ENCODE results near the gene MAPK4.
"Not testable (repeated sequence)": the region's sequence is repeated elsewhere in the genome, so short reads cannot be mapped to it uniquely, and the experiment has no call there.

Gene MAPK4

DNA sequence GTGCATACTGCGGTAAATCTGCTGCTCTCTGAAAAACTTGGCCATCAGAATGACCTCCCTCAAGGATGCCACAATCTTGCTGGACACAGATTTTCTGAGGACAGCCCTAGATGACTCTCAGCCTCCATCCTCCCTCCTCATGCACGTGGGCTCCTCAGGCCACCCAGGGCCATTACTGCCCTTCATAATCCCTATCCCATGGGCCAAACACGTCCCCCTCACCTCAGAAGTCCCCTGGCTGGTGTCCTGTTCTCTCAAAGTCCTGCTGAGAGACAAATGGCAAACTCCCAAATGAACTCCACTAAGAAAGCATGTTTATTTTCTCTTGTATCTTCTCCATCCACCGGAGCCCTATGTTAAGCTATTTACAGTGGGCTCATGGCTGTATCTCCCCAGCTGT is 134.3 kb downstream of the MAPK4 start:
- no peak for DNase-seq

DNA sequence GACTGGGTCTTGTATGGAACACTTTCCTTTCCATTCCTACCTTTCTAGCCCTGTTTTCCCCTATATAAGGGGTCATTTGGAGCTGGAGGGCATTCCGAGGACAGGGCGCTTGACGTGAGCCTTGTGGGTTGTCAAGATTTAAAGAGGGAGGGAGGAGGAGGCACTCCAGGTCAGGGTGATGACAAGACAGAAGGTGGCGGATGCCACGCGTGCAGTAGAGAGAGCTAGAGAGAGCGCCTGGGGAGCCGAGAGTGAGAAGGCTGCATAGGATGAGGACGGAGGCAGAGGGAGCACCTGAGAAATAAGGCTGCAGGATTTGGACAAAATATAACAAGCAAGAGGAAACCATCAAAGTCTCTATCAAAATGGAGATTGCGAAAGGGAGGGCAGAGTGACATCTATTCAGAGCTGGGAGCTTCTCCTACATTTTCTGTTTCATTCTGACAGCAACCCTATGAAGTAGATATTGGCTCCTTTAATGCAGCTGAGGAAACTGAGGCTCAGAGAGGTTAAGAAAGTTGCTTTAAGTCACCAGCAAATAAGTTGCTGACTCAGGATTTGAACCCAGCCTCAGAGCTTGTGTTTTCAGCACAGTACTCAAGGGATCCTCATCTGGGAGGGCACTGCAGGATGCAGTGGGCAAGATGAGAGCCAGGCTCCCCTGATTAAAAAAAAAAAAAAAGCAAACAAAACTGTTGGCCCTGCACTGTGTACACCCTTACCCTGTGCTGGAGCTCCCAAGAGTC is 135.7 kb downstream of the MAPK4 start:
- no peak for DNase-seq

DNA sequence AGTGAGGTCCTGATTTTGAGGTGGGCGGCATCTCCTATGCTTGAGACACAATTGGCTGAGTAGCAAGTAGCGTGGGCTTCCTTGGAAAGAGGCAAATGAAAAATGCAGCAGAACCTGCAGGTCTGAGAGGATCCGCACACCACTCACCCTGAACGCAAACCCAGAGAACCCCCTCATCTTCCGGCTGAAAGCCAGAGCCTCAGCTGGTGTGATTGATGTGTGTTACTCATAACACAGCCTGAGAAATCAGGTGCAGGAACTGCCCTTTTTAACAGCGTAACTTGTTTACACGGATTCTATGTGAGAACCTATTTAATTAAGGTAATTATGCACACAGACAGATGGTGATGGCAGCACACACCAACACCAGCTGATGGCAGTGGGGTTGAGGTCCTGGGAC is 136.5 kb downstream of the MAPK4 start:
- no peak for DNase-seq

DNA sequence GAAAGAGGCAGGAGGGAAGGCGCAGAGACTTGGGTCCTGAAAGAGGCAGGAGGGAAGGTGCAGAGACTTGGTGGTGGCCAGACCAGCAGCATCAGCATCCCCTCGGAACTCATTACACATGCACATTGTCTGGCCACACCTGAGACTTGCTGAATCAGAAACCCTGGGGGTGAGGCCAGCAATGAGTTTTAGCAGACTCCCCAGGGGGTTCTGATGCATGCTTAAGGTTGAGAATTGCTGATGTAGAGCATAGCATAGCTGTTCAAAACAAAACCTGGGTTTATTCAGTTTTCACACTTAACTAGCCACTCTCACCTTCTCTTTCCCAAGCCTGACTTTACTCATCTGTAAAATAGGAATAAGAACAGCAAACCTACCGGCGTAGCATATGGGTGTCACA is 137.0 kb downstream of the MAPK4 start:
- DNase-seq = no peak

DNA sequence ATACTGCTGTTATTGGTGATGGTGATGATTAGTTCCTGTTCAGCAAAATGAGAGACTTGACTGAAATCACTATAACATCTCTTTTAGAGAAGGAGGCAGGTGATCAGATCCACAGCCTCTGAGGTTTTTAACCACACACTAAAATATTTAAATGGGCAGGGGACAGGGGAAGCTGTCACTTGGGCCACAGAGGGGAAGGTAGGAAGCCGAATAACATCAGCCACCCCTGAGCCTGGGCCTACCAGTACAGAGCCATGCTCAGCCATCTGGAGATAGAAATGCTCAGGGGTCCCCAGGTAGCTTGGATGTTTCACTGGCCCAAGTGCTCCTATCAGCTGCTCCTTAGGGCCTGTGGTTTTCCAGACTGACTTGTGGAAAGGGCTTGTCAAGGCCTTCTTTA is 137.6 kb downstream of the MAPK4 start:
- no peak for DNase-seq

DNA sequence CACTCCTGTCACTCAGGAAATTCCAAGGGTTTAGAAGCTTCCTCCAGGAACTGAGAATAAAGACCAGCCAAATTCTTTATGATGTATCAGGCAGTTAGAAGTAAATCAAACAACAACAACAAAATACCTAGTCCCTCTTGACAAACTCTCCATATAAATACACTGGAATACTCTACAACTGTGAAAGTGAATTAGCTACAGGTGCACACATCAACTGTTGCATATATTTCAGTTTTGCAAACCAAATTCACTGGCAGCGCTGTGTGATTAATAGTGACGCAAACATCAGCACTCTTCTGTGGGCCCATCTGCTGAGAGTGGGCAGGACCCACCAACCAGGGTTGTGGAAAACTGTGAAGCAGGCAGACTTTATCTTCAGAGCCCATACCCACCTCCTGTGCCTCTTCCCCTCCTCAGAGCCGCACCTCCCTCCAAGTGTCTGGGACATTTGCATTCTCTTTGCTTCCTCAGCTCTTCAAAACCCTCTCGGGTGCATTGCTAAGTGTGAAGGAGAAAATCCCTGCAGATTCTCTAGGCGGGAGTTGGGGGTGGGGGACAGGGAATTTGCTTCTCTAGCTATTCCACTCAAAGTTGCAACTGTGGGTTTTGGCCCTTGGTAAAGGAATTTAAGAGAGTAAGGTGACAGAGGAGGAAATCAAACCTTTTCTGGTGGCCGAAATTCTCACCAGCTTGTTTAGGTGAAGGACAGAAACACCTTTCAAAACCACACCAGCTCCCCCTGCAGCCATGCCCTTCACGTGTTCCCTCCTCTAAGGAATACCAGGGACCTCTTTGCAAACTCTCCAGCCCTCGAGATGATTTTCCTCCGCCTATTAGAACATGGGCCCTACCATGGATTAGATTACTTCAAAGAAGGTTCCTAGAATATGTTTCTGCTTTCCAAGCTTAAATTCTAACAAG is 140.6 kb downstream of the MAPK4 start:
- DNase-seq = no peak

DNA sequence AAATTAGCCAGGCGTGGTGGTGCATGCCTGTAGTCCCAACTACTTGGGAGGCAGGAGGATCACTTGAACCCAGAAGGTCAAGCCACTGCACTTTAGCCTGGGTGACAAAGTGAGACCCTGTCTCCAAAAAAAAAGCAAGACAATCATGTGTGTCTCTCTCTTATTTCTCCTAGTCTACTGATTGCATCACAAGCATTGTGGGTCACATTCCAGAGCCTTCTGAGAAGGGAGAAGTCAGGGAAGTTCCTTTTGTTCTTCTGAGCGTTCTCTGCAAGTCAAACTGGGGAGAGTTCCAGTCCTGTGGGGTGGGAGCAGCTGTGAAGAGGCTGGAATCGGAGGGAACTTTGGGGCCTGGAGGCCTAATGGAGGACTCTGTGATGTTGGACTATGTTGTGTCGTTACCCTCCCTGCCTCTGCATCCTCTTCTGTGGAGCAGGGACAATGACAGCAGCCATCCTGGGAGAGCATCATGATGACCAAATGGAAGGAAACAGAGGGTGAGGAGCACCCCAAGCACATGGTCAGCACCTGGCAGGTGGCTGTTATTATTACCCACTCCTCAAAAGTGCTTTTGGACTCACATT is 144.6 kb downstream of the MAPK4 start:
- no peak for DNase-seq

DNA sequence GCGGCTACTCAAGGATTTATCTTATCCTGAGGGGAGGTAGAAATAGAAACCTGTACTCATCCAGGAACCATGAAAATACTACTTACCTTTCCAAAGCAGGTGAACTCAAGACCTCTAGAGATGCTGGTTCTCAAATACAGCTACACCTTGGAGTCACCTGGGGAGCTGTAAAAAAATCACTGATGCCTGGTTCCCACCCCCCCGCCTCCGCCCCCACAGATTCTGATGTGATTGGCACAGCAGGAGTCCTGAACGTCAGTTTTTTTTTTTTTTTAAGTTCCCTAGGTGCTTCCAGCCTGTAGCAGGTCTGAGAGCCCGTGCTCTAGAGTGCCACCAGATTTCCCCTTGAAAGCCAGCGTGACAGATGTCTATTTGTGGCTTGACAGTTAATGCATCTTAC is 146.3 kb downstream of the MAPK4 start:
- DNase-seq = no peak

DNA sequence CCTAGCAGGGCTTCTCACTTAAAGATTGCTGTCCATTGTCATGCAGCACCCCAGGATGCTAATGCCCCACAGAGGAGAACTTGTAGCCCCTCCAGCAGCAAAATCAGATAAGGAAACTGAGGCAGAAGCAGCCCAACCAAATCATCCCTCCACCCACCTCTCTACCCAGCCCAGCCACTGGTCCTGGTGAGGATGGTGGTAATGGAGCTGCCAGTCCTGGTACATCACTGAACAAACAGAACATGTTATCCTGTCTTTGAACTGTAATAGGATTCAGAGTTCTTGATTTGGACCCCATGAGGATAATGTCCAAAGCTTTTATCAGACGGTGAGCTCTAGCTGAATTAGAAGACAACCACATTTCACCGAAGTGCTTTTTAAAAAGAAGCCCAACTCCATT is 146.8 kb downstream of the MAPK4 start:
- no peak for DNase-seq

DNA sequence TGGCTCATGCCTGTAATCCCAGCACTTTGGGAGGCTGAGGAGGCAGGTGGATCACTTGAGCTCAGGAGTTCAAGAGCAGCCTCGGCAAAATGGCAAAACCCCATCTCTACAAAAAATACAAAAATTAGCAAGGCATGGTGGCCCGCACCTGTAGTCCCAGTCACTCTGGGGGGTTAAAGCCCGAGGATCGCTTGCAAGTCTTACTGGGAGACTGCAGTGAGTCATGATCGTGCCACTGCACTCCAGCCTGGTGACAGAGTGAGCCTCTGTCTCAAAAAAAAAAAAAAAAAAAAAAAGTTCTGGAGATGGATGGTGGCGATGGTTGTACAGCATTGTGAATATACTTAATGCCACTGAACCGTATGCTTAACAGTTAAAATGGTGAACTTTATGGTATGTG is 147.4 kb downstream of the MAPK4 start:
- DNase-seq = not testable (repeated sequence)

DNA sequence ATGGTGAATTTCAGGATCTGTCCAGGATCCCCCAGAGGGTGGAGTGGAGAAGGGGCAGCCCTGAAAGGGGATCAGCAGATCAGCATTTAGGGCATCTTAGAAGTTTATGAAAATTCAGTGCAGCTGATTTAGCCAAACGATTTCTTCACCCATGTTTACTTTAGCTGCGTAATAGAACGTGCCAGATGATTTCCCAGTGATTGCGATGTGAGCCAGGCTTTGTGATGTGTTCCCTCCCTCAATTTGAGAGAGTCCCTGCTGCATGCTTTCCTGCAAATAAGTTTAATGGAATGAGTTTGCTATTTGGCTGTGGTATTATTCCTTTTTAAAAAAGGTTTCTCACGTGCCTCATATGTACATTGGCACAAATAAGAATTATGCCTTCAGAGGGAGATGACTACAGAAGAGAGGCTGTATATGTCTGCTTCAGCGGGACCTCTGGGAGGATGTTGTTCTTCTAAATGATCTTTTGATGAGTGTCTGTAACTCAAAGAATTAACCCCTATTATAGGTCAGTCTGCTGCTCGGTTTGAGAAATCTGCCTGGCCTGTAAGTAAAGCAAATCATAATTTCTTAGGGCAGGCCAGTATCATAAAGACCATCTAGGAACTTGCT is 148.1 kb downstream of the MAPK4 start:
- no peak for DNase-seq

DNA sequence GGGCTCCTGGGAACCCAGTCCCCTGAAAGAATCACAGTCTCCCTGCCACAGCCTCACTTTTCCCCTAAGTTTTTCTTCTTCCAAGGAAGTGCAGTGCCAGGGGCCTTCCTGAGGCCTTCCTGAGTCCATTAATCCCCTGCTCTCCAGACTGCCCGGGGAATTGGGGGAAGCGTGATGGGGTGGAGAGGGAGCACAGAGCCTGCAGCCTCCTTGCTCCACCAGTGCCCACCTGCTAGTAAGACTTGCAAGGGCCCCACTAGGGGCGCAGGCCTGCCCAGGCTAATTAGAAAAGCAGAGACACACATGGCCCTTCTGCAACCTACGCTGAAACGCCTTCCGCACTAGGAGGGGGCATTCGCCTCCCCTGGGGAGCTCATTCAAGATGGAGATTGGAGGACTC is 149.3 kb downstream of the MAPK4 start:
- no peak for DNase-seq

DNA sequence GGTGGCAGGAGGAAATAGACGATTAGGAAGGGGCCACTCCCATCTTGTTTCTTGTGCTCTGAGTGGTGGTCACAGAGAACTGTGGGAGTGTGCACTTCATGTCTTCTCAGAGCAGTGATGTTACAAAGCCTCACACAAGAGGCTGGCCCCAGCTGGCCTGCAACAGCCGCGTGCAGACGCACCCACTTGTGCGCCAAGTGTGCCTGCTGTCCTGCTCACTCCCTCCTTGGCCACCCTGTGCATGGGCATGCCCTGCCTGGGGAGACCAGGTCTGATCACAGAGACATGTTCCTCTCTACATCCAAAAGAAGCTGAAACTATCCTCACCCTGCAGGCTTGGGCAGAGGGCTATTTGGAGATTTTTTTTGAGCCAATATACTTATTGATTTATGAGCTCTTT is 151.5 kb downstream of the MAPK4 start:
- DNase-seq = no peak

DNA sequence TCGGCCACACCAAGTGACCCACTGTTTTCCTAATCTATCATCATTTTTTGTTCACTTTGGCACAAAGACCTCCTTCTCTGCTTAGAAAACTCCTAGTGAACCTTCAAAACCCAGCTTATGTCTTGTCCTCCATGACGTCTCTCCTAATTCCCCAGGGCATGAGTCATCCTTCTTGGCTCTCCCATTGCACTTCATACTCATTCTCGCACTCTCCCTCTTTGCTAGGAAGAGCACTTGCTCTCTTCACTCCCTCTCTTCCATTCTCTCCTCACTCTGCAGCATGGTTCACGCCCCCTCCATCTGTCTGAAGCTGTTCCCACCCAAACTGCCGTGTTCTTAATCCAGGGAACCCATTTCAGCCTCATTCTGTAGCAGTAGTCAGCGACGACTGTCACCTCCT is 156.0 kb downstream of the MAPK4 start:
- DNase-seq = no peak

DNA sequence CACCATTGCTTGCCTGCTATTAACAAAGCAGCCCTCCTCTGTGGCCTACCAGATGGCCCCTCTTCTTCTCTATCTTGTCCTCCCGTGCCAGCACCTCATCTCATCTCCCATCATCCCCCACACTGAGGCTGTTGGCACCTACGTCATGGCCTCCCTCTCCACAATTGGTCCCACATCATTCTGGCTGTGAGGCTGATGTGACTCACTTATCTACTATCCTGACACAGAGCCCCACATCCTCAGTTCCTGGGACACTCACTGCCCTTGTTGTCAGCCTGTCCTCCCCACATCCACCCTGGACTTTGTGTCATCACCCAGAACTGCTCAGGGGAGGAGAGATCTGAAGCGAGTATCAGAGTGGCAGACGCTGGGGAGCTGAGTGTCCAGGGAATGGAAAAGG is 157.0 kb downstream of the MAPK4 start:
- no peak for DNase-seq

DNA sequence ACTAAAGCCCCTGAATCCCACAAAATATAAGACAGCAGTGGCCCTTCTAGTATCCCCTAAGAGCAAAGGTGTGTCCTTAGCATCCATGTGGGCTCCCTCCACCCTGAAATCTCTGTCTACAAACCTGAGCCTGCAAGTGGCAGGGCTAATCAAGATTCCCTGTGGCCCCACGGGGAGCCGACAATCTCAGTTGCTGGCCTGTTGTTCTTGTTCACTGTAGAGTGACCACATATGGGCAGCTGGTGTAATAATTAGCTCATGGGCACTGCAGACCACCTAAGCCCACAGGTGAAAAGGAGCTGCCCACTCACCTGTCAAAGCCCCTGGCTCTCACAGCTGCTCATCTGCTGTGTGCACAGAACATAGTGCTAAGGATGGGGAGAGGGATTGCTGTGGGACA is 157.7 kb downstream of the MAPK4 start:
- no peak for DNase-seq

DNA sequence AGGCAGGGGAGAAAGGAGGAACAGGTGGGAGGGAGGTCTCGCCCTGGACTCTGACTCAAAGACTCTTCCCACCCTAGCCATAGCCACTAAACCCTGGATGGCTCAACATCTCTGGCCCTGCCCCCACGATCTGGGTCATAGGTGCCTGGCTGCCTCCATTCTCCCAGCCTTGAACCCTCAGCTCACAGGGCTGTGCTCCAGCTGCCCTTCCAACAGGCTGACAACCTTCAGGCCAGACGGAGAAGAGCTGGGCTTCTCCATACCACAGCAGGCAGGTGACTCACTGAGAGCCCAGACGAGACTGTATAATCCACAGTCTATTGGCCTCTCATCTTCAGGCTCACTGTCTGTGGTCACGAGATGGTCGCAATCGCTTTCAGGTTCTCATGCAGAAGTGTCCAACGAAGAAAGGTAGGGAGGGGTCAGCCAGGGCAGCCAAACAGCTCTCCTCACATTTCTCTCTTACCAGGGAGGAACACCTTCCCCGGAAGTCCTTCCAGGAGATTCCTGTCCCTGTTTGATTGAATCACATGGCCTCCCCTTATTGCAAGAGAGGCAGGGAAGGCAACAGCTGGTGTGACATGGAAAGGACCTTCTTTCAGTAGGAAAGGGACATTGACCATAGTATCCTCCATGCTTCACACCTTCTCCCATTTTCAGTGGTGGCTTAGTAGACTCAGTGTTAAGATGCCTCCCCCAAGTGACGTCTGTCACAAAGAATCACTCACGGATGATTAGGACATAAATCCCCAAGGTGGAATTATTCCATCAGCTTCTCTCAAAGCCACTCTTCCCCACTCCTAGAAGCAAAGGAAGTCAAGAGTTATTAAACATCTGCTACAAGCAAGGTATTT is 159.8 kb downstream of the MAPK4 start:
- DNase-seq = no peak

DNA sequence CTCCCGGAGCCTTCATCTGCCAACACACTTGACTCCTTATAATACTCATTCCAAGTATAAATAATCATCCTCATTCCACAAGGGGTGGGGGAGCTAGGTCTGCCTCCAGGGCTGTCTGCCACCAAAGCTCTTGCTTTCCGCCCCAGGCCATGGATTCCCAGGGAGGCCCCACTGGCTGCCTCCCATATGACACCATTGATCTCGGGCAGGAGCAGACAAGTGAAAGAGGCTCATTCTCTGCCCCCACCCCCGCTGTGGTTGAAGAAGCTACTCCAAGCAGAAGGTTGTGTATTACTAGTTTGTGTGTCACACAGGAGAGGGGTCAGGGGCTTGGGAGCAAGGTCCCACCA is 160.4 kb downstream of the MAPK4 start:
- no peak for DNase-seq

DNA sequence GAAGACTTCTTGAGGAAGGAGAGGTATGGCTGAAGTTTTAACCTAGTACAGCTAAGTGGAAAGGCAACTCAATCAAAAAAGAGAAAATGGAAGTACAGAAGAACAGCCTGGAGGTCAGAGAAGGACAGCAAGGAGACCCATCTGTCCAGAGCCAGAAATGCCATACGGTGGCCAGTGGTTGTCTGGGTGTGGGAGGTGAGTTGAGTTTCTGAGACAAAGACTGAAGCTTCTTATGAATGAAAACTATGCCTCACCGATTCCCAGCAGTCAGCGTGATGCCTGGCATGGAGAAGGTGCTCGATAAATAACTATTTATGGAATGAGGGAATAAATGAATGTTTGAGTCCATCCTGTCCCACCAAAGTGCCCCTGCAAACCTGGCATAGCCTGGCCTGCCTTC is 161.1 kb downstream of the MAPK4 start:
- DNase-seq = no peak

DNA sequence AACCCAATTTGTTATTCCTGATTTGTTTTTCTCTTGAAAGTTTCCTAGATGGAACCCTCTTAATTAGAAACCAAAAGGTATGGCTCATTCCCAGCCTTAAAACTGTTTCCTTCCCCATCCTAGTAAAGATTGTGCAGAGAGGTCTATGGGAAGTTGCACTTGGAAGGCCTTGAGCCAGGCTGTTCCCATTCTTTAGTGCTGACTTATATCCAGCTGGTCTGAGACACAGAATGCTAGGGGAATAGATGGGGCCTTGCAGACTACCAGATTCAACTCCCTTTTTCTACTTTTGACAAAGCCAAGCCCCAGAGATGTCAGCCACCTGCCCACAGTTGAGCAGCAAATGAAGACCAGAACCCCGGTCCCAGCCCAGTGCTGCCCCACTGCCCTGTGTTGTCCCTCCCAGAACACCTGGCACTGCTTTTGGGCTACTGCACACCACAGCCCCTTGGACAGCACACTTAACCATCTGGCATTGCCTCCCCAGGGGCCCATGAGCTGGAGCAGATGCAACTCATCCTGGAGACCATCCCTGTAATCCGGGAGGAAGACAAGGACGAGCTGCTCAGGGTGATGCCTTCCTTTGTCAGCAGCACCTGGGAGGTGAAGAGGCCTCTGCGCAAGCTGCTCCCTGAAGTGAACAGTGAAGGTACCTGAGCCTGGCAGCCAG is 161.7 kb downstream of the MAPK4 start:
- DNase-seq = no peak

DNA sequence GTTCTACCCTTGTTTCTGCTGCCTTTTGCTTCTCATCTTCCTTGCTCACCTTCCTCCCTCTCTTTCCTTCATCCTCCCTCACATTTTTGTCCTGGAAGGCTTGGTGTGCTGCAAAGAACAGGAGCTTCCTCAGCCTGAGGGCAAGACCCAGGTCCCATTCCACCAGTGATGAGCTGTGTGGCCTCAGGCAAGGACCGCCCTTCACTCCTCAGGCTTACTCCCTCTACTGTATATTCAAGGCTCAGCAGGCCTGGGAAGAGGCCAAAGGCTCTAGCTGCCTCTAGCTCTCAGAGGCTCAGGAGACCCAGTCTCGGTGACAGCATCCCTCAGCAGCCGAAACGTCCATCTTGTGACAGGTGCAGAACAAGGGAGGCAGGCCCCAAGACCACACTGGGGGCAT is 162.4 kb downstream of the MAPK4 start:
- no peak for DNase-seq

DNA sequence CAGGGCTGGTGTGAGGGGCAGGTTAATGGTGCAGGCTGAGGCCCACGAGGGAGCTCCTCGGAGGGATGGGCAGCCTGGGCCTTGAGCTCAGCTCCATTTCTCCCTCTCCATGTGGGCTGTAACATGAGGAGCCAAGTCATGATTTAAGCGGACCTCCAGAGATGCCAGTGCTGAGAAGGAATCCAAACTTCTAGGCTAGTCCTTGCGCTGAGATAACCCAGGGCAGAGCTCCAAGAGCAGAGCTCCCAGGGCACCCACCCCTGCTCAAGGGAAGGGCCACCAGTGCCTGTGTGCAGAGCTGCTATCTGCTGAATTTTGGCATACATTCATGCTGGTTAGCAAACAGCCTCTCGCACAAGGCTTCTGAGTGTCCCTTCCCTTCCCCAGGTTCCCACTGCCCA is 164.9 kb downstream of the MAPK4 start:
- no peak for DNase-seq

Data from stimulated activated CD4-positive, alpha-beta T cell treated with anti-CD3 and anti-CD28 coated beads, Interleukin-12 subunit alpha, Interleukin-12 subunit beta, amount 100 ng/mL, for 4 hours (primary cell).